GM19240 (cell line): ENCODE data around the gene OR52N1.

Experiments used
- DNase-seq: peaks from one replicate; pipeline ENCODE4 v3.0.0; 2011; ENCODE audit warnings: low spot score; ENCODE audit not compliant: insufficient read length

OR52N1 gene

GRCh38 chr11:5791165-5791564, at the start of gene OR52N1:
OR52N1 (minus strand) TSS chr11:5791265; CDS start chr11:5788816, 2,449 bp downstream.
- DNase-seq, result no peak

- DNase-seq, result no peak
Measured at GRCh38 chr11:5837695-5838094, 46.6 kb upstream of the OR52N1 start.

GRCh38 chr11:5833446-5833845, 42.4 kb upstream of the OR52N1 start:
- DNase-seq, result no peak

GRCh38 chr11:5831196-5831829, 40.2 kb upstream of the OR52N1 start:
- no peak for DNase-seq

GRCh38 chr11:5818245-5818886, 27.3 kb upstream of the OR52N1 start:
- no peak for DNase-seq

- no peak for DNase-seq
Measured at GRCh38 chr11:5815534-5815933, 24.5 kb upstream of the OR52N1 start.

GRCh38 chr11:5809905-5810795, 19.1 kb upstream of the OR52N1 start:
- DNase-seq, result no peak

- DNase-seq, result no peak
Measured at GRCh38 chr11:5809122-5809519, 18.1 kb upstream of the OR52N1 start.

- peak; percentile 3 for DNase-seq
Measured at GRCh38 chr11:5808500-5809121, 17.5 kb upstream of the OR52N1 start, which contains the start of gene OR52N2. OR52N2 (plus strand) TSS chr11:5808924; CDS start chr11:5820336, 11,412 bp downstream.

- DNase-seq, result no peak
Measured at GRCh38 chr11:5807580-5807979, 16.5 kb upstream of the OR52N1 start.

- DNase-seq, result no peak
Measured at GRCh38 chr11:5803982-5804381, 12.9 kb upstream of the OR52N1 start.

- no peak for DNase-seq
Measured at GRCh38 chr11:5796541-5796940, 5.5 kb upstream of the OR52N1 start.

- no peak for DNase-seq
Measured at GRCh38 chr11:5783255-5783654, 7.8 kb downstream of the OR52N1 start, which contains the start of gene OR52N5. OR52N5 (minus strand) TSS chr11:5783355; CDS start chr11:5778634, 4,721 bp downstream.

GRCh38 chr11:5767056-5767455, 24.0 kb downstream of the OR52N1 start:
- DNase-seq, result no peak

GRCh38 chr11:5753943-5754342, 37.1 kb downstream of the OR52N1 start, which contains the start of gene OR52N4:
OR52N4 (plus strand) TSS chr11:5754243; CDS start chr11:5754741, 498 bp downstream.
- DNase-seq, result no peak

GRCh38 chr11:5749836-5750235, 41.2 kb downstream of the OR52N1 start:
- DNase-seq, result no peak

GRCh38 chr11:5746614-5747013, 44.5 kb downstream of the OR52N1 start:
- DNase-seq, result no peak

- DNase-seq, result no peak
Measured at GRCh38 chr11:5738431-5738830, 52.6 kb downstream of the OR52N1 start.

- DNase-seq, result no peak
Measured at GRCh38 chr11:5737670-5738392, 53.2 kb downstream of the OR52N1 start.

- no peak for DNase-seq
Measured at GRCh38 chr11:5737091-5737490, 54.0 kb downstream of the OR52N1 start.
